MM.1S (cell line): ENCODE results near the gene HOXA13.

ENCODE experiments used
- DNase-seq: peaks from one replicate; pipeline ENCODE4 v3.0.0-alpha.2; 2015
- H2AFZ ChIP-seq: fragments of 300-600 bp; sonication (generic); 2 replicates; pipeline ENCODE4 v1.6.0; 2016; ENCODE audit warnings: antibody characterized with exemption, low read length
- H3F3A ChIP-seq: fragments of 300-600 bp; sonication (generic); 2 replicates; pipeline ENCODE4 v1.6.1; 2016; ENCODE audit warnings: mild to moderate bottlenecking, antibody characterized with exemption, low read length, moderate library complexity, mixed read lengths; ENCODE audit not compliant: insufficient read depth
- H3K27ac ChIP-seq: fragments of 300-600 bp; sonication (generic); 2 replicates; pipeline ENCODE4 v1.5.1; 2016; ENCODE audit warnings: mild to moderate bottlenecking, low read length
- H3K27me3 ChIP-seq: fragments of 300-600 bp; sonication (generic); replicated peaks from 2 replicates; pipeline ENCODE4 v1.6.0; 2016; ENCODE audit warnings: low read length; ENCODE audit not compliant: insufficient read depth
- H3K36me3 ChIP-seq: fragments of 300-600 bp; sonication (generic); replicated peaks from 2 replicates; pipeline ENCODE4 v1.6.1; 2016; ENCODE audit warnings: mild to moderate bottlenecking, low read length, mixed read lengths; ENCODE audit not compliant: insufficient read depth
- H3K4me1 ChIP-seq: fragments of 300-600 bp; sonication (generic); 2 replicates; pipeline ENCODE4 v1.6.1; 2016; ENCODE audit warnings: low read length, mixed read lengths
- H3K4me2 ChIP-seq: fragments of 300-600 bp; sonication (generic); 2 replicates; pipeline ENCODE4 v1.6.0; 2016; ENCODE audit warnings: low read depth, low read length
- H3K4me3 ChIP-seq: fragments of 300-600 bp; sonication (generic); 2 replicates; pipeline ENCODE4 v1.5.1; 2016; ENCODE audit warnings: low read length, mixed read lengths
- H3K79me2 ChIP-seq: fragments of 300-600 bp; sonication (generic); 2 replicates; pipeline ENCODE4 v1.6.1; 2016; ENCODE audit warnings: mixed run types, low read length, mixed read lengths
- H3K9ac ChIP-seq: fragments of 300-600 bp; sonication (generic); 2 replicates; pipeline ENCODE4 v1.6.1; 2016; ENCODE audit warnings: low read length, mixed read lengths
- H3K9me2 ChIP-seq: fragments of 300-600 bp; sonication (generic); replicated peaks from 2 replicates; pipeline ENCODE4 v1.6.1; 2016; ENCODE audit warnings: mild to moderate bottlenecking, low read length, mixed read lengths; ENCODE audit not compliant: insufficient read depth
- H3K9me3 ChIP-seq: fragments of 300-600 bp; sonication (generic); replicated peaks from 2 replicates; pipeline ENCODE4 v1.6.1; 2016; ENCODE audit warnings: mild to moderate bottlenecking, low read length, mixed read lengths; ENCODE audit not compliant: insufficient read depth
- H4K20me1 ChIP-seq: fragments of 300-600 bp; sonication (generic); 2 replicates; pipeline ENCODE4 v1.6.1; 2016; ENCODE audit warnings: mild to moderate bottlenecking, low read length, moderate library complexity, mixed read lengths; ENCODE audit not compliant: insufficient read depth
- EZH2 ChIP-seq: fragments of 300-600 bp; sonication (generic); optimal IDR thresholded peaks from 2 replicates; pipeline ENCODE3; 2017; ENCODE audit warnings: low read depth, mild to moderate bottlenecking, antibody characterized with exemption, low read length, mixed read lengths
- EZH2phosphoT487 ChIP-seq: fragments of 300-600 bp; sonication (generic); IDR thresholded peaks from 2 replicates; pipeline ENCODE4 v1.6.1; 2018; ENCODE audit warnings: antibody characterized with exemption, low read length
- TF ChIP-seq, protein P1 (sequence below): fragments of 300-600 bp; sonication (generic); IDR thresholded peaks from 2 replicates; pipeline ENCODE4 v1.5.1; 2016; ENCODE audit warnings: antibody characterized with exemption, low read length, mixed read lengths

HOXA13 gene

DNA sequence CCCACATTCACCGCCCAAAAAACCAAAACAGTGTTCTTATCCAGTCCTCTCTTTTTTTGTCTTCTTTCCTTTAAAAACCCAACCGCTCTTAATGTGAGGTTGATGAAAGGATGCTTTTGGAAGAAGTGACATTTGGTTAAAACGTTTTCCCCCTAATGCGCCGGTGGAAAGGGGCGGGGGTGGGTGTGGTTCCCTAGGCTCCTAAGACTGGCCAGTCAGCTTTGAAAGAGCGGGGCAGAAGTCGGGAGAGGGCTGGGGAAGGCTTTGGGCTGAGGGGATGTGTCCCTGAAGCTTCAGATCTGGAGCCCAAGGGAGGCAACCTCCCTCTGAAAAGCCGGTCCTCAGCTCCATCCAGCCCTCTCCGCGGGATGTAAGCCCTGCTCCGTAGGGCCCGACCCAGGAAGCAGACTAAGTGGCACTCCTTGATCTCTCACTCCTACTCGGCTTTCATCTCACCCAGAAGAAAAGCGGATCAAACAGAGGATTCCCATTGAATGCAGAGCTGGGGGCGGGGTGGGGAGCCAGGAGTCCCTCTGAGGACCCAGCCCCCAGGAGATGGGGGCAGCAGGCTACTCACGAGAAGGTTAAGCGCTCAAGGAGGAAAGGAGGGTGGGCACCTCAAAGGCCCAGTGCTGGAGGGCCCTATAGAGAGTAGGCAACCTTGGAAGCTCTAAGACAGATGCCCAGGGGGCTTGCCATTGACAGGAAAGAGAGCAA, 40.3 kb upstream of the HOXA13 start:
- Histone ChIP-seq H3K4me1 (no peaks in the 10 kb centered on the region), H3K79me2 (no peaks in the 10 kb centered on the region), H3K4me2 (no peak overlapping the region), H3K4me3 (no peak overlapping the region), H3K27ac (no peak overlapping the region), H3K27me3 (peaks cover 53% of the 10 kb centered on the region), H3K9me3 (no peaks in the 10 kb centered on the region), H3F3A (no peaks in the 10 kb centered on the region), H3K9ac (no peak overlapping the region), H4K20me1 (no peaks in the 10 kb centered on the region), H3K36me3 (no peaks in the 10 kb centered on the region), H2AFZ (no peak overlapping the region), H3K9me2 (no peaks in the 10 kb centered on the region)
- DNase-seq = no peak
- TF ChIP-seq EZH2phosphoT487 (no peak), EZH2 (no peak)
- TF ChIP-seq, protein P1, sequence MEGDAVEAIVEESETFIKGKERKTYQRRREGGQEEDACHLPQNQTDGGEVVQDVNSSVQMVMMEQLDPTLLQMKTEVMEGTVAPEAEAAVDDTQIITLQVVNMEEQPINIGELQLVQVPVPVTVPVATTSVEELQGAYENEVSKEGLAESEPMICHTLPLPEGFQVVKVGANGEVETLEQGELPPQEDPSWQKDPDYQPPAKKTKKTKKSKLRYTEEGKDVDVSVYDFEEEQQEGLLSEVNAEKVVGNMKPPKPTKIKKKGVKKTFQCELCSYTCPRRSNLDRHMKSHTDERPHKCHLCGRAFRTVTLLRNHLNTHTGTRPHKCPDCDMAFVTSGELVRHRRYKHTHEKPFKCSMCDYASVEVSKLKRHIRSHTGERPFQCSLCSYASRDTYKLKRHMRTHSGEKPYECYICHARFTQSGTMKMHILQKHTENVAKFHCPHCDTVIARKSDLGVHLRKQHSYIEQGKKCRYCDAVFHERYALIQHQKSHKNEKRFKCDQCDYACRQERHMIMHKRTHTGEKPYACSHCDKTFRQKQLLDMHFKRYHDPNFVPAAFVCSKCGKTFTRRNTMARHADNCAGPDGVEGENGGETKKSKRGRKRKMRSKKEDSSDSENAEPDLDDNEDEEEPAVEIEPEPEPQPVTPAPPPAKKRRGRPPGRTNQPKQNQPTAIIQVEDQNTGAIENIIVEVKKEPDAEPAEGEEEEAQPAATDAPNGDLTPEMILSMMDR = no peak

DNA sequence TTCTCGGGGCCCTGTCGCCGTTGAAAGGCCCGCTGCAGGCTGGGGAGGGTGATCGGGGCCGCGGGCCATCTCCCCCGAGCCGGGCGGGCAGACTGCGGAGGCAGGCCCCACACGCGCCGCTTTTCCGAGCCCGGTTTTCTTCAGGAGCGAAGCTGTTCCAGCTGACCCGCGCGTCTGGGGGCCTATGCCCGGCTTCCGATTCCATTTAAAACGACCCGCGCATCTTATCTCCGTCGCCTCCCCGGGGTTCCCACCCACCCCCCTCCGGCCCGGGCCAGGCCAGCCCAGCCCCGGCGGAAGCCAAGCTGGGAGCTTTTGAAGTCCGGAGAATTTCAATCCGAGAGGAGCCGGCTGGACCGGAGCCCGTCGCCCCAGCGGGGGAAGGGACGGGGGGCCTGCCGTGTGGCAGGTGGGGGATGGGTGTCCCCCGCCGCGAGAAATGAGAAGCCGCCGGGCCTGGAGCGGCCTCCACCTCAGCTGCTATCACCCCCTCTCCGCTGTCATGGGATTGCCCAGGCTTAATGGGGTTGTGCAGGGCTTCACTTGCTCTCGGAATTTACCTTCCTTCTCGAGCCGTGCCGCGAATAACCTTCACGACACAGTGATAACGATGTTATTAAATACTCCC, 39.6 kb upstream of the HOXA13 start:
- Histone ChIP-seq H3K4me2 (no peak overlapping the region), H3K27me3 (peaks cover 47% of the 10 kb centered on the region), H3K9ac (no peak overlapping the region), H3K36me3 (no peaks in the 10 kb centered on the region), H3F3A (no peaks in the 10 kb centered on the region), H3K4me1 (no peaks in the 10 kb centered on the region), H2AFZ (no peak overlapping the region), H4K20me1 (no peaks in the 10 kb centered on the region), H3K4me3 (no peak overlapping the region), H3K27ac (no peak overlapping the region), H3K79me2 (no peaks in the 10 kb centered on the region), H3K9me3 (no peaks in the 10 kb centered on the region), H3K9me2 (no peaks in the 10 kb centered on the region)
- DNase-seq = no peak
- TF ChIP-seq EZH2phosphoT487 (no peak), EZH2 (no peak)

DNA sequence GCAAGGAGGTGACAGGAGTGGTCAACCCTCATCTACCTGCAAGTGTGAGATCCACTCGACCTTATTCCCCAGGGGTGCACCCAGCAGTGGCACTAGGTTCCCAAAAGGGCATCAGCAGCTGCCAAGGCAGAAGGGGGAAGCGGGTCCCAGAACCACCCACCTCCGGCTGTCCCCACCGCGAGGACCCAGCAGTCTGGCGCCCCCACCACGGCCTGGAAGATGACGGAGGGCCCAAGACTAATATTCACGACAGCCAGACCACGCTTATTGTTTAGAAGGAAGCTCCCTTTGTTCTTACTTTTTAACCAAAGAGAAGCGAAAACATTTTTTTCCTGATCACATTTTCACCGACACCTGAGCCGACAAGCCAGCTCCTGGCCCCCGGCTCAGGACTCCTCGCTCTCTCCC, 39.1 kb upstream of the HOXA13 start:
- DNase-seq = no peak
- H3K4me1 ChIP-seq = no peaks in the 10 kb centered on the region
- H3F3A ChIP-seq = no peaks in the 10 kb centered on the region
- peaks cover 42% of the 10 kb centered on the region for H3K27me3 ChIP-seq
- H3K9me2 ChIP-seq = no peaks in the 10 kb centered on the region
- H3K79me2 ChIP-seq = no peaks in the 10 kb centered on the region
- no peak overlapping the region for H3K4me3 ChIP-seq
- H4K20me1 ChIP-seq = no peaks in the 10 kb centered on the region
- H2AFZ ChIP-seq = no peak overlapping the region
- no peak overlapping the region for H3K27ac ChIP-seq
- H3K9ac ChIP-seq = no peak overlapping the region
- TF ChIP-seq EZH2 (no peak), EZH2phosphoT487 (no peak)
- TF ChIP-seq, protein P1 = no peak
- H3K9me3 ChIP-seq = no peaks in the 10 kb centered on the region
- no peaks in the 10 kb centered on the region for H3K36me3 ChIP-seq
- no peak overlapping the region for H3K4me2 ChIP-seq
